Ishikawa (cell line): ENCODE measurements around the gene SMARCB1.

Experiments used
- CEBPB ChIP-seq: IDR thresholded peaks from 2 replicates; pipeline ENCODE4 v1.6.1; 2012
- CREB1 ChIP-seq: IDR thresholded peaks from 2 replicates; pipeline ENCODE4 v1.6.1; 2012; ENCODE audit warnings: low read depth
- EGR1 ChIP-seq: IDR thresholded peaks from 2 replicates; pipeline ENCODE4 v1.6.1; 2012
- EP300 ChIP-seq: IDR thresholded peaks from 2 replicates; pipeline ENCODE4 v1.6.1; 2012; ENCODE audit warnings: borderline replicate concordance
- FOXM1 ChIP-seq: IDR thresholded peaks from 2 replicates; pipeline ENCODE4 v1.6.1; 2012; ENCODE audit warnings: low read depth, borderline replicate concordance
- NFIC ChIP-seq: IDR thresholded peaks from 2 replicates; pipeline ENCODE4 v1.6.1; 2012
- RAD21 ChIP-seq: IDR thresholded peaks from 2 replicates; pipeline ENCODE4 v1.6.1; 2012; ENCODE audit warnings: low read depth
- REST ChIP-seq: IDR thresholded peaks from 2 replicates; pipeline ENCODE4 v1.6.1; 2012; ENCODE audit warnings: low read depth, mild to moderate bottlenecking
- TAF1 ChIP-seq: IDR thresholded peaks from 2 replicates; pipeline ENCODE4 v1.6.1; 2012; ENCODE audit warnings: low read depth, mild to moderate bottlenecking
- TCF12 ChIP-seq: IDR thresholded peaks from 2 replicates; pipeline ENCODE4 v1.6.1; 2012; ENCODE audit warnings: low read depth
- TEAD4 ChIP-seq: IDR thresholded peaks from 2 replicates; pipeline ENCODE4 v1.6.1; 2012
- YY1 ChIP-seq: IDR thresholded peaks from 2 replicates; pipeline ENCODE4 v1.6.1; 2012; ENCODE audit warnings: low read depth
- ZBTB7A ChIP-seq: IDR thresholded peaks from 2 replicates; pipeline ENCODE4 v1.6.1; 2012; ENCODE audit warnings: low read depth
- TF ChIP-seq, protein P1 (sequence below): IDR thresholded peaks from 2 replicates; pipeline ENCODE4 v1.6.1; 2012
- TF ChIP-seq, protein P2 (sequence below): IDR thresholded peaks from 2 replicates; pipeline ENCODE4 v1.6.1; 2012

Gene SMARCB1

GRCh38 chr22:23845265-23846080, 58.7 kb downstream of the SMARCB1 start:
- TF ChIP-seq CREB1, result no peak
- TF ChIP-seq YY1, result no peak
- TF ChIP-seq TEAD4, result no peak
- no peak for TF ChIP-seq CEBPB
- TF ChIP-seq FOXM1, result no peak
- no peak for TF ChIP-seq TCF12
- no peak for TF ChIP-seq ZBTB7A
- TF ChIP-seq EGR1, result no peak
- TF ChIP-seq, protein P1, sequence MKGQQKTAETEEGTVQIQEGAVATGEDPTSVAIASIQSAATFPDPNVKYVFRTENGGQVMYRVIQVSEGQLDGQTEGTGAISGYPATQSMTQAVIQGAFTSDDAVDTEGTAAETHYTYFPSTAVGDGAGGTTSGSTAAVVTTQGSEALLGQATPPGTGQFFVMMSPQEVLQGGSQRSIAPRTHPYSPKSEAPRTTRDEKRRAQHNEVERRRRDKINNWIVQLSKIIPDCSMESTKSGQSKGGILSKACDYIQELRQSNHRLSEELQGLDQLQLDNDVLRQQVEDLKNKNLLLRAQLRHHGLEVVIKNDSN, result no peak
- TF ChIP-seq RAD21, result no peak
- no peak for TF ChIP-seq EP300
- no peak for TF ChIP-seq TAF1
- TF ChIP-seq, protein P2, sequence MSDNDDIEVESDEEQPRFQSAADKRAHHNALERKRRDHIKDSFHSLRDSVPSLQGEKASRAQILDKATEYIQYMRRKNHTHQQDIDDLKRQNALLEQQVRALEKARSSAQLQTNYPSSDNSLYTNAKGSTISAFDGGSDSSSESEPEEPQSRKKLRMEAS, result no peak
- no peak for TF ChIP-seq NFIC

- TF ChIP-seq RAD21, result no peak
- no peak for TF ChIP-seq YY1
- TF ChIP-seq, protein P2, result no peak
- no peak for TF ChIP-seq EP300
- no peak for TF ChIP-seq CREB1
- no peak for TF ChIP-seq TAF1
- no peak for TF ChIP-seq NFIC
- no peak for TF ChIP-seq TCF12
- no peak for TF ChIP-seq FOXM1
- no peak for TF ChIP-seq CEBPB
- TF ChIP-seq REST, result no peak
- no peak for TF ChIP-seq TEAD4
Observed at GRCh38 chr22:23846081-23846469, 59.3 kb downstream of the SMARCB1 start.

GRCh38 chr22:23847310-23847920, 60.6 kb downstream of the SMARCB1 start:
- TF ChIP-seq RAD21 (no peak), YY1 (no peak), TAF1 (no peak), EGR1 (no peak), CEBPB (no peak), EP300 (no peak), NFIC (no peak), FOXM1 (no peak), CREB1 (no peak), REST (no peak), TCF12 (no peak), ZBTB7A (no peak)
- TF ChIP-seq, protein P1, result no peak
- TF ChIP-seq, protein P2, result no peak

GRCh38 chr22:23847991-23848864, 61.5 kb downstream of the SMARCB1 start:
- TF ChIP-seq EGR1 (no peak), YY1 (no peak), TEAD4 (no peak), FOXM1 (no peak), CREB1 (no peak), TCF12 (no peak), ZBTB7A (no peak), RAD21 (no peak), TAF1 (no peak), NFIC (no peak), CEBPB (no peak), EP300 (no peak)
